GM21825 (cell line): ENCODE results near the gene TPRX2.
"Not testable (repeated sequence)": the region's sequence is repeated elsewhere in the genome, so short reads cannot be mapped to it uniquely, and the experiment has no call there.

Source experiments
- ATAC-seq: cut with Tn5 transposase; IDR thresholded peaks from one replicate; pipeline ENCODE4 v1.9.1; 2021; ENCODE audit warnings: mild to moderate bottlenecking, moderate library complexity; ENCODE audit not compliant: unreplicated experiment

Gene TPRX2, protein sequence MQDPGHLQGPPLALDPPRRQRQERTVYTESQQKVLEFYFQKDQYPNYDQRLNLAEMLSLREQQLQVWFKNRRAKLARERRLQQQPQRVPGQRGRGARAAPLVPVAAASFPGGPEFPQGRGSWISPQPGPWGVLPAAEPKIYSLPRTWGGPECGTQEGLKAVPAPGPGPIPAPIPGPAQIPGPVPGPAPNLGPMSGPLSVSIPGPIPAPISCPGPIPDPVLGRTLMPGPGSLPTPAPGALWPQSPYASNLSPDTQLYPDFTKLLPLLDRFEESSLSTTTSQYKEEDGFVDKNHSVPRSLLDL

DNA sequence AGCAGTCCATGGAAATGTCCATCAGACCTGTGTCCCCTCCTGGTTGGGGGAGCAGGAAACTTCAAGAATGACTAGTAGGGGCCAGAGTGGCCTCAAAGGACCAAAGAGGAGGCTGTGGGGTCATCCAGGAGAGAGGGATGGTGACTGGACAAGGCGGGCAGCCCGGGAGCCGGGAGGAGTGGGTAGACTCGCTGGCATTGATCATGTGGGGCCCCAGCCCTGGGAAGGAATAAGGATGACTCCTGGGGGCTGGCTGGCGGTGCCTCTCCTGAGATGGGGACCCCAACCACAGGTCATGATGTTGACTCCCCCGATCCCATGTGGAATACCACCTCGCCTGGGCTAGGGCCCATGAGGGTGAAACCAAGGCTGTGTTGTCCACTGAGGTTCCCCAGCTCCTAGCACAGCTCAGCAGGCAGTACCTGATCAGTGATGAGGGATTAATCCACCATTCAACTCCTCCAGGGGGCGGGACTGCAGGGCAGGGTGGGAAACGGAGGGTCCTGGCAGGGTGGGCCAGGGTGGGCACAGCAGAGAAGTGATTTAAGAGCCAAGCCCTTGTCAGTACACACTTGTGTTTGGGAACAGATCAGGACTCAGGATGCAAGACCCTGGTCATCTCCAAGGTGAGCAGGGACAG lies at the start of gene TPRX2:
Gene TPRX2 (plus strand): TSS at position 590 of the 640 bp plus-strand sequence. CDS start 12 bp downstream, at position 602.
- not testable (repeated sequence) for ATAC-seq

DNA sequence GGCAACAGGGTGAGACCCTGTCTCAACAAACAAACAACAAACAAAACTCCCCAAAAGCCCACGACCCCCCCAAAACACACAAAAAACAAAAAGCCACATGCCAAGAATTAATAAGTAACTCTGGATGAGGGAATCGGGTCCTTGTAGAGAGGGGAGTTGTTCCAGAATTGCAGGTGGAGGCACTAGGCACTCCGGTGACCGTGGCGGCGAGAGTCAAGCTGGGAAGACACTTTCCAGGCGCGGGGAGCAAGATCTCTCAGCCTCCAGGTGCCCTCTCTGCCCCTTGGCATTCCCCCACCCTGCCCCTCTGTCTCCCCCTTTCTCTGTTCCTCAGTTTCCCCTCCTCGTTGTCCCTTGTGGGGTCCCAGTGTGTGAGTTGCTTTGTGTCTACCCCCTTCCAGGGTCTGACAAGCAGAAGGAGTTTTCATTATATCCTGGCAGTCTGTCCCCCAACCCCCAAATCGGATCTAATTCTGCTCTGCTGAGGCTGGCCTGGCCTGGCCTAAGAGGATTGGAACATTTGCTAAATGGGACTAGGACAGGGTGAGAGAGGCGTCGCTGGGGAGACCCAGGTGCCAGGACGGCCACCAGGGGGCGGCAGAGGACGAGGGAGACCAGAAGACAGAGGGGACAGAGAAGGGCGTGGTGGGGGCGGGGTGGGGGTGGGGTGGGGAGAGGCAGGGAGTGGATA lies 45.6 kb upstream of the TPRX2 start:
- ATAC-seq, result no peak

DNA sequence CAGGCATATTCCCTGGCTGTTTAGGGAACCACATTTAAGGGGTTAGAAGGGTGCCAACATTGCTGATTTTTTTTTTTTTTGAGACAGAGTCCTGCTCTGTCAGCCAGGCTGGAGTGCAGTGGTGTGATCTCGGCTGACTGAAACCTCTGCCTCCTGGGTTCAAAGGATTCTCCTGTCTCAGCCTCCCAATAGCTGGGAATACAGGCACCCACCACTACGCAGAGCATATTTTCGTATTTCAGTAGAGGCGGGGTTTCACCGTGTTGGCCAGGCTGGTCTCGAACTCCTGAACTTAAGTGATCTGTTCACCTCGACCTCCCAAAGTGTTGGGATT lies 45.1 kb upstream of the TPRX2 start:
- no peak for ATAC-seq

DNA sequence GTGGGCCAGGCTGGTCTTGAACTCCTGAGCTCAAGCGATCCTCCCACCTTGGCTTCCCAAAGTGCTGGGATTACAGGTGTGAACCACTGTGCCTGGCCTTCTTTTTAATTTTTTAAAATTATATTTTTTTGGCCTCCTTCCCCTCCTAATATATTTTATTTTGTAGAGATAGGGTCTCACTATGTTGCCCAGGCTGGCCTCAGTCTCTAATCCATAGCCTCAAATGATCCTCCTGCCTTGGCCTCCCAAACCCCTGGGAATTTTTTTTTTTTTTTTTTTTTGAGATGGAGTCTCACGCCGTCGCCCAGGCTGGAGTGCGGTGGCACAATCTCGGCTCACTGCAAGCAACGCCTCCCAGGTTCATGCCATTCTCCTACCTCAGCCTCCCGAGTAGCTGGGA lies 42.8 kb upstream of the TPRX2 start:
- ATAC-seq, result not testable (repeated sequence)

DNA sequence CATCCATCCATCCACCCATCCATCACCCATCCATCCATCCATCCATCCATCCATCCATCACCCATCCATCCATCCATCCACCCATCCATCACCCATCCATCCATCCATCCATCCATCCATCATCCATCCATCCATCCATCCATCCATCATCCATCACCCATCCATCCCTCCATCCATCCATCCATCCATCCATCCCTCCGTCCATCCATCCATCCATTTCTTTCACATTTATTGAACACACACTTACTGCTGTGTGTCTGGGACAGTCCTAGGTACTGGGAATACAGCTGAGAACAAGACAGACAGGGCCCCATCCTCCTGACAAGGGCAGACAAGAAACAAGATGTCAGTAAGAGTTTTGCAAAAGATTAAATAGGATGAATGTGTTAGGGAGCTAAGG lies 40.8 kb upstream of the TPRX2 start:
- not testable (repeated sequence) for ATAC-seq

DNA sequence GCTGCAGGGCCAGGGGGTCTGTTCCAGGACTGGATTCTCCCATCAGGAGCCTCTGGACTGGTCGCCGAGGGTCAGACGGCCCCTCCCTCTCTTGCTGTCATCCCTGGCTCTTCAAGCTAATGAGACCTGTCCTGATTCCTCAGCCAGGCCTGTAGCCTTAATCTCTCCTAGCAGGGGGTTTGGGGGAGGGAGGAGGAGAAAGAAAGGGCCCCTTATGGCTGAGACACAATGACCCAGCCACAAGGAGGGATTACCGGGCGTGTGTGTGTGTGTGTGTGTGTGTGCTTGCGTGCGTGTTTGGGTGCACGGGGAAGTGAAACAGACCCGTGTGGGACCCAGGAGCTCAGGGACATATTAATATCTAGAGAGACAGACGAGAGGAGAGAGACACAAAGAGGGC lies 39.2 kb upstream of the TPRX2 start:
- ATAC-seq, result no peak

DNA sequence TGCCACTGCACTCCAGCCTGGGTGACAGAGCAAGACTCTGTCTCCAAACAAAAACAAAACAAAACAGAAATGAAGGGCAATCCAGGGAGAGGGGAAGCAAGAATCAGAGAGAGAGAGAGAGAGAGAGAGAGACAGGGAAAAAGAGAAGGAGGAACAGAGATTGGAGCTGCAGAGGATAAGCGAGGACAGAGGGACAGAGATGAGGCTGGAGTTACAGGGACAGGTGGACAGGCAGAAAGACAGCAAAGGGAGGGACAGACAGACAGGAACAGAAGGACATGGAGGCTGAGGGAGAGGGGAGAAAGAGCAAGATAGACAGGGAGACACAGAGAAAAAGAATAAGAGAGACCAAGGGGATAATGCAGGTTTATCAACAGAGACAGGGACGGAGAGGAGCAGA lies 38.6 kb upstream of the TPRX2 start:
- ATAC-seq, result no peak

DNA sequence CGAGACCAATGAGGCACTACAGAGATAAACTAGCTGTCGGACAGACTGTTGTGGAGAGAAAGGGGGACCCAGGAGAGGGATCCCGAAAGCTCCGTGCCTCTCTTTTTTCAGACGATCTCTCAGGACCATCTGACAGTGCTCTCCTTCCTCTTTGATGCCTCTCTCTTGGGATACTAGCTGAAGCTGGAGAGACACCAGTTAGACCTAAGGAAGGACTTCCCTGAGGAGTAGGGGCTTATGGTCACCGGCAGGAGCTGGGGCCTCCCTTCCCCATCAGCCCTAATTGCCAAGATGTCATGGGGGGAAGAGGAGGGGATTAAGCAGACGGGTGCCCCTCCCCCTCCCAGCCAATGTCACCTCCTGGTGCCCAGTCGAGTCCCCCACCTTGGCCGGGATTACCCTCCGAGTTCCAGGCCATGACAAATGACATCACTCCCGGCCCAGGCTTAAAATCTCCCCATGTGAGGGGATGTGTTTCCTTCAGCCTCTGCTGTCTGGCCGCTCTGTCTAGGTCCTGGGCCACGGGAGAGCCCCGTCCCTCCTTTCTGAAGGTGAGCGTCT lies 37.5 kb upstream of the TPRX2 start, which contains the start of gene CRX:
Gene CRX (plus strand): TSS at position 478 of the 561 bp plus-strand sequence. CDS start 12,507 bp downstream, outside the sequence.
- no peak for ATAC-seq

DNA sequence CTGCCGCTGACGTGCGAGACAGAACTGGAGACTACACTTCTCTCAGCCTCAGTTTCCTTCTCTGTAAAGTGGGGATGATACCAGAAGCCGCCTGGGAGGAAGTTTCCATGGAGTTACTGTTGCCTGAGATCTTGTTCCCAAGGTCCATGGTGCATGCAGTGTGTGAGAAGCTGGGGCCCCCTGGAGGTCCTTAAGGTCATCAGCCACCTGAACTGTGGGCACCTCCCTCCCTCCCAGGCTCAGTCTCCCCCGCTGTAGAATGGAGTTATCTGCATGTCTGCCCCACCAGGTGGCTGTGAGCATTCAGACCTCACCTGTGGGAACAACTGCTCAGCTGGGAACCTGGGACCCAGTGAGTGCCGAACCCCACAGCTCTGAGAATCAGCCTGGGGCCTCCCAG lies 34.6 kb upstream of the TPRX2 start:
- no peak for ATAC-seq

DNA sequence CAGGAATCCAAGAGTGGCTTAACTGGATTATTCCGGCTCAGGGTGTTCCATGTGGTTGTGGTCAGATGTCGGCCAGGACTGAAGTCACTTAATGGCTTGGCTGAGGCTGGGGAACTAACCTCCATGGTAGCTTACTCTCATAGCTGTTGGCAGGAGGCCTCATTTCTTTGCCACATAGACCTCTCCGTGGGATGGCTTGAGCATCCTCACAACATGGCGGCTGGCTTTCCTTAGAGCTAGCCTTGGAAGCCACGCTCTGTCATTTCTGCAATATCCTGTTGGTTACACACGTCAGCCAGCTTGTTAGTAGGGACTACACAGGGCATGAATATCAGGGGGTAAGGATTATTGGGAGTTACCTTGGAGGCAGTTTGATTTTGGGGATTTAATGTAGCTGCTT lies 32.2 kb upstream of the TPRX2 start:
- ATAC-seq, result no peak

DNA sequence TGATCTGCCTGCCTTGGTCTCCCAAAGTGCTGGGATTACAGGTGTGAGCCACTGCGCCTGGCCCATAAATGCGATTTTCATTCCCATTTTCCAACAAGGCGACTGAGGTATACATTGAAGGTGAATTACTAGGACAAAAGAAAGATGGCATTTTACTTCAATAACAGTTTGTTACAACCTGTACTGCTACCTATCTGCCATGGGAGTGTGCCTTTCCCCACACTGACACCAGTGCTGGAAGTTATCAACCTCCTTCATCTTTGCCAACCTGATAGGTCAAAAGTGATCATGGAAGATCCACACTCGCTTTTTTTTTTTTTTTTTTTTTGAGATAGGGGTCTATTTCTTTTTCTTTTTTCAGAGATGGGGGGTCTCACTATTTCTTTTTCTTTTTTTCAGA lies 26.3 kb upstream of the TPRX2 start:
- no peak for ATAC-seq

DNA sequence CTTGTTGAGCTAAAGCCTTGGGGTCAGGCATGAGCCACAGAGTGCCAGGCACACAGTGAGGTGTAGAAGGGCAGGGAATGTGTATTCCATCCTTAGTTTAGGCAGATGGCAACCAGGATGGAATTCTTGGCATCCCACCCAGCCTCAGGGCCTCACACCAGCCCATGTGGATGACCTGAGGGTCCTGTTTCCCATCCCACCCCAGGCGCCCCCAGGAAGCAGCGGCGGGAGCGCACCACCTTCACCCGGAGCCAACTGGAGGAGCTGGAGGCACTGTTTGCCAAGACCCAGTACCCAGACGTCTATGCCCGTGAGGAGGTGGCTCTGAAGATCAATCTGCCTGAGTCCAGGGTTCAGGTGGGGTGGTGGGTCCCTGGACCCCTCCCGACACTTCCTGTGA lies 23.0 kb upstream of the TPRX2 start:
- no peak for ATAC-seq

DNA sequence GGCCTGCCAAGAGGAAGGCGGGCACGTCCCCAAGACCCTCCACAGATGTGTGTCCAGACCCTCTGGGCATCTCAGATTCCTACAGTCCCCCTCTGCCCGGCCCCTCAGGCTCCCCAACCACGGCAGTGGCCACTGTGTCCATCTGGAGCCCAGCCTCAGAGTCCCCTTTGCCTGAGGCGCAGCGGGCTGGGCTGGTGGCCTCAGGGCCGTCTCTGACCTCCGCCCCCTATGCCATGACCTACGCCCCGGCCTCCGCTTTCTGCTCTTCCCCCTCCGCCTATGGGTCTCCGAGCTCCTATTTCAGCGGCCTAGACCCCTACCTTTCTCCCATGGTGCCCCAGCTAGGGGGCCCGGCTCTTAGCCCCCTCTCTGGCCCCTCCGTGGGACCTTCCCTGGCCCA lies 19.6 kb upstream of the TPRX2 start:
- no peak for ATAC-seq

DNA sequence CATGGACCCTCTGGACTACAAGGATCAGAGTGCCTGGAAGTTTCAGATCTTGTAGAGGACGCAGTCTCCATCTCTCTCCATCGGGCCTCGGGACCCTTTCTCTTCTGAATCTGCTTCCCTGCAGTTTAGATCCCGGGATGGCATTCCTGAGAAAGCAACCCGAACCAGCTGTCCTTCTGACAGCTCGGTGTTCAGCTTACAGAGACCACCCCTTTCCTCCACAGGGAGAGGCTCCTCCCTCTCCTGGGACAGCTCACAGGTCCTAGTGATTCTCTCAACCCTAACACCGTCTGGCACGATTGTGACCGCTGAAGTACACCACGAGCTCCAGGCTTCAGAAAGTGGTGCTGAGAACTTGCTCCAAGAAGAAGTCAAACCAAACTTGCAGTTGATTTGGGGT lies 19.1 kb upstream of the TPRX2 start:
- ATAC-seq, result no peak

DNA sequence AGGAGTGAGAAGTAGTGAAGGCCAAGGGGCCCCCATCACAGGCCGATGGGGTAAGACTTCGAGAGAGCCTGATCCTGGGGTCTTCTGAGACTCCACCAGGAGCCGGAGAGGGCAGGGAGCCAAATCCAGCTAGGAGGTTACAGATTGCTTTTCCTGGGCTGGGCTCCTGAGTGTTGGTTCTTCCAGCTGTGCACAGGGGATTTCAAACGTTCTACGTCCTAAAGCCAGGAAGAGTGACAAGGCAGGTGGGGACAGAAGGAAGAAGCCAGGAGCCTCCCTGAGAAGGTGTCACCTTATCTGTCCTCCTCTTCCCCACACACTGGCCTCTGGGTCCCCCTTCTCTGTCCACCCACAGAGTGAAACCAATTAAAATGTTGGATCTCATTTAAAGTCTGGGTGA lies 16.1 kb upstream of the TPRX2 start:
- no peak for ATAC-seq

DNA sequence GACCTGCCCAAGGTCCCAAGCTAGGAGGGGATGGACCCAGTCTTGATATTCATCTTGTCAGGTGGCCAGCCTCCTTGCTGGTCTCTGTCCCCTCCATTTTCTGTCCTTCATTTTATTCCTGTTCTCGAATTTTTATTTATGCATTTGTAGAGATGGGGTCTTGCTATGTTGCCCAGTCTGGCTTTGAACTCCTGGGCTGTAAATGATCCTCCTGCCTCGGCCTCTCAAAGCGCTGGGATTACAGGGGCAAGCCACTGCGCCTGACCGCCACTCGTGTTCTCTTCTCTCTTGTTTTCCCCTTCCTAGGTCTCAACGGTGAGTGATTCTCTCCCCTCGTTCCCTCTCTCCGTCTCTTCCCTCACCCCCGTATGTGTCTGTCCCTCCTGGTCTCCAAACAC lies 10.6 kb upstream of the TPRX2 start:
- ATAC-seq, result no peak

DNA sequence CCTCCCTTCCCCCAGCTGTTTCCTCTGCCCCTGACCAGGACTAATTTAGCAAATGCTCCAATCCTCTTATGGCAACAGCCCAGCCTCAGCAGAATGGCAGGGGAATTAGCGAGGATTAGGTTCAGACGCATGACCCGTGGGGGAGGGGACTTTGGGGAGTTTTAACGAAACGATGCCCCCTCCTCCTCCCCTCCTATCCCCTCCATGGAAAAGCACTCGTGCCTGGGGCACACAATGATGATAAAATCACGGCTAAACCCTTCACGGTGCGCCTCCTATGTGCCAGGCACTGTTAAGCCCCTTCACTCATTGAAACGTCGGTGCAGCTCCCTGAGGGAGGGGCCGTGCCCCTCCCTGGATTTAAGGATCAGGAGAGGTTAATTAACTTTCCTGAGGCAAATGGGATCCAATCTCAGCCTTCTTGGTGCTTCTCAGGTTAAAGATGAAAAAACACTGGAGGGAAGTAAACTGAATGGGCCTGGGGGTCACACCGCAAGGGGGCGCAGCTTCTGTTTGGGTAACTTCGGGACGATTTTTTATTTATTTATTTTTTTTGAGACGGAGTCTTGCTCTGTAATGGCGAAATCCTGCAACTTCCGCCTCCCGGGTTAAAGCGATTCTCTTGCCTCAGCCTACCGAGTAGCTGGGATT lies 10.1 kb upstream of the TPRX2 start:
- ATAC-seq, result no peak

DNA sequence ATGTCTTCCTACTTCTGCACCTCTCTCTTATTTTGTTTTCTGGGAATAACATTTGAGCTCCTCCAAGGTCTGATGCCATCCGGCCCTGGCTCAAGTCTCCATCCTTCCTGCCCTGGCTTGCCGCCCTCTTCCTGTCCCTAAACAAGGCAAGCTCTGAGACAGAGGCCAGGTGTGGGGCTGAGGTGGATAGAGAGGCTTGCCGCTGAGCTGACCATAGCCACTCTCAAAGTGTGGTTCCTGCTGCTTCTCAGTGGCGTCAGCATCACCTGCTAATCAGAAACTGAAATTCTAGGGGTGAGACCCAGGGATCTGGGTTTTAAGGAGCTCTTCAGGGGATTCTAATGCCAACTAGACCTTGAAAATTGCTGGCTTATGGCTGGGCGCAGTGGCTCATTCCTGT lies 6.0 kb upstream of the TPRX2 start:
- no peak for ATAC-seq

DNA sequence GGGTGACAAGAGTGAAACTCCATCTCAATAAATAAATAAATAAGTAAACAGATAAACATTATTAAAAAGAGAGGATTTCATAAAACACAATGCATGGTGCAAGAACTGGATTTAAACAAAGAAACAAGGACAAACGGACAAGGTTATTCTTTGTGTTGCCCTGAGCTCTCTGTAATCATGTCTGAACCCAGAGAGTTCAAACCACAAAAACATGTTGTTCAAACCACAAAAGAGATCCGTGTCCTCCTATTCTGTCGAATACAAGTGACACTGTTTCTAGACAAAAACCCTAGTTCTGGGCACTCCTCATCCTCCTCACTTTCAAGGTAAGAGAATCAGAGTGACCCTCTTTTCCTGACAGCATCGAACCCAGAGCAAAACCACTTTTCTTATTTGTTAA lies 4.6 kb upstream of the TPRX2 start:
- ATAC-seq, result no peak

DNA sequence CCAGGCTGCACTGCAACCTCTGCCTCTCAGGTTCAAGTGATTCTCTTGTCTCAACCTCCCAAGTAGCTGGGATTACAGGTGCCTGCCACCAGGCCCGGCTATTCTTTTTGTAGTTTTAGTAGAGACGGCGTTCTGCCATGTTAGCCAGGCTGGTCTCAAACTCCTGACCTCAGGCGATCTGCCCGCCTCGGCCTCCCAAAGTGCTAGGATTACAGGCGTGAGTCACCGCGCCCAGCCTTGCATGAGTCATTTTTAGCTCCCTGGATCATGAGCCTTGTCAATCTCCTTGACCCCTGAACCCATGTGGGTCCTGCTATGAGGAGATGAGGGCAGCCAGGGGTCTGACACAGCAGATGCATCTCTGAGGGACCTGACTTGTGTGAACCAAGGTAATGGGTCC lies 804 bp upstream of the TPRX2 start:
- ATAC-seq, result not testable (repeated sequence)

DNA sequence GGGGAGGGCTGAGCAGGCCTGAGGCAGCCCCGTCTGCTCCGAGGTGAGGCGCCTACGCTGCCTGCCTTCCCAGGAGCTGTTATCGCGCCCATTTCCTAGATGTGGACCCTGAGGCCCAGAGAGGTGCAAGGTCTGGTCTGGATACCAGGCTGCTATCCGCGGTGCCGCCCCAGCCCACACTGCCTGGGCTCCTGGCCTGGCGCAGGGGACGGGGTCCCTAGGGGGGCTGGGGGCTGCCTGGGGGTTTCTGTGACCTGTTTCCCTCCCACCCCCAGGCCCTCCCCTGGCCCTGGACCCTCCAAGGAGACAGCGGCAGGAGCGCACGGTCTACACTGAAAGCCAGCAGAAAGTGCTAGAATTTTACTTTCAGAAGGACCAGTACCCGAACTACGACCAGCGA lies 803 bp downstream of the TPRX2 start:
- not testable (repeated sequence) for ATAC-seq
